WTC11 (cell line): Measurements from ENCODE around the gene PLCH2. TPM values are rescaled to one million over a fixed set of nuclear protein-coding genes. Genes with fewer than 3 reads are reported as not detected.

Experiments used
- ATAC-seq: fragments of 200-7000 bp; cut with Tn5 transposase; 2 replicates; pipeline ENCODE4 v1.10.0; 2021; ENCODE audit warnings: mild to moderate bottlenecking, moderate library complexity
- CTCF ChIA-PET: fragments of 300-600 bp; sonication (Branson Sonifier 250); formaldehyde crosslinking; loops from one replicate; lab custom pipeline; 2021; ENCODE audit warnings: antibody characterized with exemption; lab: Charles Lee
- POLR2A ChIA-PET: fragments of 350-600 bp; sonication (Branson Sonifier 250); formaldehyde crosslinking; loops from one replicate; lab custom pipeline; 2021; ENCODE audit warnings: antibody characterized with exemption; lab: Charles Lee
- DNase-seq: peaks from one replicate; pipeline ENCODE4 v3.0.0; 2021; ENCODE audit warnings: low spot score
- H3K27ac Mint-ChIP-seq: 2 replicates; pipeline ENCODE4 v1.8.0; 2021; ENCODE audit warnings: mixed read lengths
- H3K27me3 Mint-ChIP-seq: 2 replicates; pipeline ENCODE4 v1.8.0; 2021; ENCODE audit warnings: low read depth, mild to moderate bottlenecking, moderate library complexity, mixed read lengths
- H3K36me3 Mint-ChIP-seq: 2 replicates; pipeline ENCODE4 v1.8.0; 2021; ENCODE audit warnings: mixed read lengths
- H3K4me1 Mint-ChIP-seq: 2 replicates; pipeline ENCODE4 v1.8.0; 2022; ENCODE audit warnings: mixed read lengths
- H3K4me3 Mint-ChIP-seq: 2 replicates; pipeline ENCODE4 v1.8.0; 2021; ENCODE audit warnings: mild to moderate bottlenecking, moderate library complexity, mixed read lengths
- H3K9me3 Mint-ChIP-seq: 2 replicates; pipeline ENCODE4 v1.8.0; 2021; ENCODE audit warnings: mixed read lengths
- ARID4B ChIP-seq: sonication (generic); formaldehyde crosslinking; IDR thresholded peaks from 2 replicates; pipeline ENCODE4 v1.8.0; 2023; ENCODE audit warnings: missing genetic modification reagents, mild to moderate bottlenecking, borderline replicate concordance
- ATF1 ChIP-seq: sonication (generic); formaldehyde crosslinking; IDR thresholded peaks from 2 replicates; pipeline ENCODE4 v1.8.1; 2023; ENCODE audit warnings: mild to moderate bottlenecking, moderate library complexity, missing genetic modification reagents
- CTCF ChIP-seq: fragments of 200-600 bp; IDR thresholded peaks from 2 replicates; pipeline ENCODE4 v1.8.0; 2022; ENCODE audit warnings: antibody characterized with exemption
- E2F5 ChIP-seq: sonication (generic); formaldehyde crosslinking; IDR thresholded peaks from 2 replicates; pipeline ENCODE4 v1.8.1; 2022; ENCODE audit warnings: mild to moderate bottlenecking, moderate library complexity, missing genetic modification reagents
- ESRRA ChIP-seq: sonication (generic); formaldehyde crosslinking; IDR thresholded peaks from 2 replicates; pipeline ENCODE4 v1.8.1; 2022; ENCODE audit warnings: mild to moderate bottlenecking, missing genetic modification reagents, borderline replicate concordance
- GABPB1 ChIP-seq: sonication (generic); formaldehyde crosslinking; IDR thresholded peaks from 2 replicates; pipeline ENCODE4 v1.8.1; 2023; ENCODE audit warnings: mild to moderate bottlenecking, missing genetic modification reagents
- IRF1 ChIP-seq: sonication (generic); formaldehyde crosslinking; IDR thresholded peaks from 2 replicates; pipeline ENCODE4 v1.8.0; 2023; ENCODE audit warnings: missing genetic modification reagents
- MLX ChIP-seq: sonication (generic); formaldehyde crosslinking; IDR thresholded peaks from 2 replicates; pipeline ENCODE4 v1.8.1; 2023; ENCODE audit warnings: mild to moderate bottlenecking, missing genetic modification reagents, moderate library complexity
- MXD4 ChIP-seq: fragments of 250-450 bp; sonication (Bioruptor Pico); IDR thresholded peaks from 2 replicates; pipeline ENCODE4 v1.8.0; 2021; ENCODE audit warnings: mild to moderate bottlenecking, moderate library complexity, borderline replicate concordance
- MYBL2 ChIP-seq: sonication (generic); formaldehyde crosslinking; IDR thresholded peaks from 2 replicates; pipeline ENCODE4 v1.8.1; 2023; ENCODE audit warnings: mild to moderate bottlenecking, moderate library complexity, missing genetic modification reagents
- NFATC4 ChIP-seq: fragments of 250-450 bp; sonication (Bioruptor Pico); IDR thresholded peaks from 2 replicates; pipeline ENCODE4 v1.9.0; 2021; ENCODE audit warnings: mild to moderate bottlenecking
- NFYB ChIP-seq: sonication (generic); formaldehyde crosslinking; conservative IDR thresholded peaks from 2 replicates; pipeline ENCODE4 v1.8.0; 2022; ENCODE audit warnings: low read depth, missing genetic modification reagents
- SMAD4 ChIP-seq: sonication (generic); formaldehyde crosslinking; IDR thresholded peaks from 2 replicates; pipeline ENCODE4 v1.8.0; 2022; ENCODE audit warnings: mild to moderate bottlenecking, missing genetic modification reagents
- USF1 ChIP-seq: sonication (generic); formaldehyde crosslinking; IDR thresholded peaks from 2 replicates; pipeline ENCODE4 v1.8.0; 2022; ENCODE audit warnings: mild to moderate bottlenecking, missing genetic modification reagents
- ZBTB43 ChIP-seq: sonication (generic); formaldehyde crosslinking; IDR thresholded peaks from 2 replicates; pipeline ENCODE4 v1.8.1; 2023; ENCODE audit warnings: mild to moderate bottlenecking, missing genetic modification reagents
- ZMAT4 ChIP-seq: fragments of 250-450 bp; sonication (Bioruptor Pico); IDR thresholded peaks from 2 replicates; pipeline ENCODE4 v1.9.0; 2021; ENCODE audit warnings: mild to moderate bottlenecking
- ZNF219 ChIP-seq: sonication (generic); formaldehyde crosslinking; IDR thresholded peaks from 2 replicates; pipeline ENCODE4 v1.8.0; 2023; ENCODE audit warnings: missing genetic modification reagents, mild to moderate bottlenecking, borderline replicate concordance
- ZNF396 ChIP-seq: fragments of 250-450 bp; sonication (Bioruptor Pico); IDR thresholded peaks from 2 replicates; pipeline ENCODE4 v1.8.0; 2021; ENCODE audit warnings: mild to moderate bottlenecking, moderate library complexity, borderline replicate concordance
- ZNF532 ChIP-seq: fragments of 250-450 bp; sonication (Bioruptor Pico); IDR thresholded peaks from 2 replicates; pipeline ENCODE4 v1.9.0; 2021; ENCODE audit warnings: mild to moderate bottlenecking, borderline replicate concordance
- total RNA-seq: library from RNA; stranded (reverse); gene quantifications from 3 replicates; pipeline ENCODE4 v1.2.3, GENCODE V29; 2021

PLCH2 gene
- total RNA-seq, 1 experiment from 2014 or later = 0.17 TPM

GRCh38 chr1:2465371-2466269 is 10.5 kb upstream of the PLCH2 start:
- Mint-ChIP-seq H3K27ac (no peak overlapping the region), H3K4me3 (no peak overlapping the region), H3K27me3 (no peaks in the 10 kb centered on the region), H3K36me3 (no peaks in the 10 kb centered on the region)
- CTCF ChIA-PET = no interaction called here
- no peak for TF ChIP-seq MYBL2 (CRISPR knock-in tag)
- no peak for TF ChIP-seq ATF1
- no peak for TF ChIP-seq ZMAT4 (CRISPR knock-in tag)
- no peak for TF ChIP-seq ZNF532 (CRISPR knock-in tag)
- no peak for TF ChIP-seq ZNF396 (CRISPR knock-in tag)
- no peak for TF ChIP-seq GABPB1
- no peak for TF ChIP-seq IRF1
- TF ChIP-seq ZNF219 (CRISPR knock-in tag) = no peak
- no peak for TF ChIP-seq USF1 (CRISPR knock-in tag)
- no peak for TF ChIP-seq ZBTB43
- TF ChIP-seq ESRRA (CRISPR knock-in tag) = no peak
- no peak for TF ChIP-seq NFYB (CRISPR knock-in tag)
- no peak for TF ChIP-seq MLX (CRISPR knock-in tag)
- TF ChIP-seq MXD4 (CRISPR knock-in tag) = no peak
- TF ChIP-seq ARID4B = no peak
- TF ChIP-seq CTCF = no peak
- TF ChIP-seq NFATC4 (CRISPR knock-in tag) = no peak
- no peak for TF ChIP-seq E2F5 (CRISPR knock-in tag)
- TF ChIP-seq SMAD4 (CRISPR knock-in tag) = no peak
- TF ChIP-seq, all 79 proteins: peak for 0
- ATAC-seq (no peak), DNase-seq (no peak)
- no peaks in the 10 kb centered on the region for H3K4me1 Mint-ChIP-seq
- H3K9me3 Mint-ChIP-seq = no peaks in the 10 kb centered on the region
- POLR2A ChIA-PET = no interaction called here
